ENCODE measurements around the gene TMEM115. TPM values are rescaled to one million over a fixed set of nuclear protein-coding genes. Genes with fewer than 3 reads are reported as not detected.

Gene TMEM115
- total and polyA plus RNA-seq, 11 donors: 20.5 to 57.3 (median 28.9) TPM

DNA sequence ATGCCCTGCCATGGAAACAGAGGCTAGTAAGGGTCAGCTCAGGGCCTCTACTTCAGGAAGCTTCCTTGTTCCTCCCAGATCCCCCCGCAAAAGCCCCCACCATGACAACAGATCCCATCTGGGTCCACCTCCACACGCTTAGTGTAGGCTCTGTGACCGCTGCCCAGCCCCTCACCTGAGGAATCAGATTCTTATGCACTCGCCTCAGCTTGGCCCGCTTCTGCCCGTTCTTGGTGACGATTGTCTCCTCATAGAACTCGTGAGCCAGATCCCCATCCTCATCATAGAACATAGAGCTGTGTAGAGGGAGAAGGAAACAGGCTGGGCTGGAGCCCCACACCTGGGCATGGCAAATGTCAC, 33.2 kb downstream of the TMEM115 start:
- peaks cover 5 to 61% (median 41%) of the 10 kb centered on the region in 12 donors for H3K4me1 ChIP-seq
- no peak for TF ChIP-seq POLR2A (IDR thresholded peaks at IDR 0.05)
- TF ChIP-seq, protein P1, sequence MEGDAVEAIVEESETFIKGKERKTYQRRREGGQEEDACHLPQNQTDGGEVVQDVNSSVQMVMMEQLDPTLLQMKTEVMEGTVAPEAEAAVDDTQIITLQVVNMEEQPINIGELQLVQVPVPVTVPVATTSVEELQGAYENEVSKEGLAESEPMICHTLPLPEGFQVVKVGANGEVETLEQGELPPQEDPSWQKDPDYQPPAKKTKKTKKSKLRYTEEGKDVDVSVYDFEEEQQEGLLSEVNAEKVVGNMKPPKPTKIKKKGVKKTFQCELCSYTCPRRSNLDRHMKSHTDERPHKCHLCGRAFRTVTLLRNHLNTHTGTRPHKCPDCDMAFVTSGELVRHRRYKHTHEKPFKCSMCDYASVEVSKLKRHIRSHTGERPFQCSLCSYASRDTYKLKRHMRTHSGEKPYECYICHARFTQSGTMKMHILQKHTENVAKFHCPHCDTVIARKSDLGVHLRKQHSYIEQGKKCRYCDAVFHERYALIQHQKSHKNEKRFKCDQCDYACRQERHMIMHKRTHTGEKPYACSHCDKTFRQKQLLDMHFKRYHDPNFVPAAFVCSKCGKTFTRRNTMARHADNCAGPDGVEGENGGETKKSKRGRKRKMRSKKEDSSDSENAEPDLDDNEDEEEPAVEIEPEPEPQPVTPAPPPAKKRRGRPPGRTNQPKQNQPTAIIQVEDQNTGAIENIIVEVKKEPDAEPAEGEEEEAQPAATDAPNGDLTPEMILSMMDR (IDR thresholded peaks at IDR 0.05): no peak
- whole genome bisulfite sequencing, 4 donors: 86 to 93% (median 91%) methylated on average over 8 of the region's 8 CpGs
- ATAC-seq: no peak
- peak overlapping the region in 2 of 12 donors; percentile 99 for H3K27ac ChIP-seq
- H3K36me3 ChIP-seq: peaks cover 0 to 40% (median 34%) of the 10 kb centered on the region in 9 donors
- intact Hi-C loops (cut with DNase I): loop anchor here in 4 of 10 donors (5.0 to 10.0 kb wide), 3 partner anchors 34 to 71 kb away; partner anchors contain the start of genes LSMEM2 (in 2 of the 4) and IFRD2 (in 1 of the 4)
- H3K9me3 ChIP-seq: no peaks in the 10 kb centered on the region
- H3K4me3 ChIP-seq: no peak overlapping the region
- no peaks in the 10 kb centered on the region for H3K27me3 ChIP-seq
- DNase-seq: no peak

DNA sequence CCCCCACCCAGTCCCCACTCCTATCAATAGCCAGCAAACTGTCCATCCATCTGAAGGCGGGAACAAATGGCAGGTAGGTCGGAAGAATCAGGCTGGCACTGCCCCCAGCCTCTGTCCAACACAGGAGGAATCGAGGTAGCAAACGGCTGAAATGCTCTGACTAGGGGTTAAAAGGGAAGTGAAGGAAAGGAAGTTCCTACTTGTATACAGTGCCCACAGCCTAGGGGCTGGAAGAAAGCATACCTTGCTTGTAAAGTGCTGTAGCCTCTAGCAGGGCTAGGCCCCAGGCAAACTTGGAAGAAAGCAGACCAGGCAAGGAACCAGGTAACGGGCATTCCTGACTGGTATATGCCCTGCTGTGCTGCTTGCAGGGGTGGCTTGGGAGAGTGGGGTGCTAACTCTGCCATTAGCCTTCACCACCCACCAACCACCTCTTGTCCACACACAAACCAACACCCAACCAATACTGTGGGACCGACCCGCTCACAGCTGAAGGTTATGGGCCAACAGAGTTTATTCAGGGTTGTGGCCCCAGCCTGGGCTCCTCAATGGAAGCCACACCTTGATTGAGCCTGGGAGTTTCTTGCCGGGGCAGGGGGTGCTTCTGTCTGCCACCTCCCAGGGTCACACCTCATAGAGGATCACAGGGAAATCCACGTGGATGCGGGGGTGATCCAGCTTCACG, 33.7 kb downstream of the TMEM115 start:
- no peak overlapping the region for H3K4me3 ChIP-seq
- 82 to 90% (median 86%) methylated on average over 11 of the region's 11 CpGs for WGBS, 4 donors
- peaks cover 5 to 61% (median 42%) of the 10 kb centered on the region in 12 donors for H3K4me1 ChIP-seq
- H3K27me3 ChIP-seq: no peaks in the 10 kb centered on the region
- H3K27ac ChIP-seq: peak overlapping the region in 11 of 12 donors; percentile 9 to 99 (median 98)
- intact Hi-C loops (cut with DNase I): loop anchor here in 5 of 10 donors (2.0 to 10.0 kb wide), 5 partner anchors 33 to 99 kb away; partner anchors contain the start of genes LSMEM2 (in 2 of the 5) and IFRD2 (in 1 of the 5)
- H3K36me3 ChIP-seq: peaks cover 0 to 35% (median 29%) of the 10 kb centered on the region in 9 donors
- DNase-seq: peak in 3 of 5 donors; percentile 10 to 25 (median 23)
- H3K9me3 ChIP-seq: no peaks in the 10 kb centered on the region
- ATAC-seq: no peak
- TF ChIP-seq, protein P1 (IDR thresholded peaks at IDR 0.05): no peak
- no peak for TF ChIP-seq POLR2A (IDR thresholded peaks at IDR 0.05)

DNA sequence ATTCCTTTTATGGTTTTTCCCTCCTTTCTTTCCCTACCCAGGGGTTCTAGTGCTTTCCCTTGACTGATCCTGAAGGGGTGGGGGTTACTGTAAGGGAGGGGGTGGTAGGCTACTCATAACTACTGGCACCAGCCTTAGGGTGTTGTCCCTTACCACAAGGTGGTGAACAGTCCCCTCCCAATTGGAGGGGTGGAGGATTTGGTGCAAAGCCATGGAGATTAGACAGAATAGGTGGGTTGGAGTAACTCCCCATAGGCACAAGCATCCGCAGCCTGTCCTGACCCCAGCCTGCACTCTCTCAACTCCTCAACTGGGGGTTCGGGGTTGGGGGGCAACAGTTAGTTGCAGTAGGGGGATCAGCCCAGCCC, 34.2 kb downstream of the TMEM115 start:
- peak overlapping the region; percentile 9 to 99 (median 98) for H3K27ac ChIP-seq
- H3K36me3 ChIP-seq: peaks cover 0 to 30% (median 24%) of the 10 kb centered on the region in 9 donors
- intact Hi-C loops (cut with DNase I): loop anchor here in 5 of 10 donors (2.0 to 10.0 kb wide), 5 partner anchors 33 to 98 kb away; partner anchors contain the start of genes LSMEM2 (in 2 of the 5) and IFRD2 (in 1 of the 5)
- DNase-seq: peak in 1 of 5 donors; percentile 10
- H3K27me3 ChIP-seq: no peaks in the 10 kb centered on the region
- no peak for ATAC-seq
- no peaks in the 10 kb centered on the region for H3K9me3 ChIP-seq
- no peak for TF ChIP-seq POLR2A (IDR thresholded peaks at IDR 0.05)
- TF ChIP-seq, protein P1 (IDR thresholded peaks at IDR 0.05): no peak
- H3K4me3 ChIP-seq: no peak overlapping the region
- peaks cover 5 to 66% (median 47%) of the 10 kb centered on the region in 12 donors for H3K4me1 ChIP-seq
- 63 to 91% (median 88%) methylated on average over 1 to 2 of the region's 2 CpGs for WGBS, 4 donors

All from heart left ventricle (tissue), 16 donors.